ENCODE measurements around the gene EDN1. TPM values are rescaled to one million over a fixed set of nuclear protein-coding genes. Genes with fewer than 3 reads are reported as not detected.

Gene EDN1
- total RNA-seq, 2 experiments from 2014 or later = 0.14 TPM; not detected in 1

GRCh38 chr6:12293235-12293930, 3.2 kb downstream of the EDN1 start:
- intact Hi-C loops (cut with micrococcal nuclease) = loop anchor here (5.0 to 10.0 kb wide), 2 partner anchors 141 to 311 kb away; no protein-coding TSS in a partner anchor
- H3K27me3 Mint-ChIP-seq = peaks cover 29% of the 10 kb centered on the region
- peaks cover 9% of the 10 kb centered on the region for H3K4me1 Mint-ChIP-seq (ENCODE audit: low read depth)

GRCh38 chr6:12293931-12294807, 4.0 kb downstream of the EDN1 start:
- Mint-ChIP-seq H3K27me3 (peaks cover 29% of the 10 kb centered on the region), H3K4me3 (no peak overlapping the region), H3K9me3 (no peaks in the 10 kb centered on the region), H3K4me1 (ENCODE audit: low read depth) (peaks cover 8% of the 10 kb centered on the region), H3K36me3 (ENCODE audit: low read depth) (no peaks in the 10 kb centered on the region), H3K27ac (no peak overlapping the region)
- no peak for TF ChIP-seq CTCF (IDR thresholded peaks at IDR 0.05)
- ATAC-seq (no peak), DNase-seq (no peak)
- CTCF ChIA-PET = interaction anchor here (1.5 to 1.6 kb wide), 2 partner anchors 142 to 638 kb away, joined by 3 to 4 read pairs; no protein-coding TSS in a partner anchor
- POLR2A ChIA-PET = interaction anchor here (0.6 to 0.7 kb wide), 2 partner anchors 17 to 1118 kb away, joined by 3 to 4 read pairs; no protein-coding TSS in a partner anchor
- intact Hi-C loops (cut with micrococcal nuclease) = loop anchor here (5.0 to 10.0 kb wide), 2 partner anchors 142 to 311 kb away; no protein-coding TSS in a partner anchor

More at GRCh38 chr6:12293235-12293930, 3.2 kb downstream of the EDN1 start:
- Mint-ChIP-seq H3K9me3 (no peaks in the 10 kb centered on the region), H3K27ac (no peak overlapping the region), H3K36me3 (ENCODE audit: low read depth) (no peaks in the 10 kb centered on the region), H3K4me3 (no peak overlapping the region)
- ChIA-PET POLR2A (interaction anchor here (0.6 to 0.7 kb wide), 2 partner anchors 18 to 1117 kb away, joined by 3 to 4 read pairs; no protein-coding TSS in a partner anchor), CTCF (no interaction called here)
- no peak for TF ChIP-seq CTCF (IDR thresholded peaks at IDR 0.05)
- DNase-seq = no peak
- no peak for ATAC-seq

- no peaks in the 10 kb centered on the region for H3K36me3 Mint-ChIP-seq (ENCODE audit: low read depth)
- intact Hi-C loops (cut with micrococcal nuclease) = loop anchor here (5.0 to 10.0 kb wide), 2 partner anchors 143 to 310 kb away; no protein-coding TSS in a partner anchor
- no peak for DNase-seq
- H3K9me3 Mint-ChIP-seq = no peaks in the 10 kb centered on the region
- ChIA-PET CTCF (interaction anchor here (1.5 to 1.6 kb wide), 2 partner anchors 143 to 639 kb away, joined by 3 to 4 read pairs; no protein-coding TSS in a partner anchor), POLR2A (no interaction called here)
- no peak for ATAC-seq
- H3K27me3 Mint-ChIP-seq = peaks cover 24% of the 10 kb centered on the region
- no peak overlapping the region for H3K27ac Mint-ChIP-seq
- H3K4me1 Mint-ChIP-seq (ENCODE audit: low read depth) = peaks cover 2% of the 10 kb centered on the region
- no peak overlapping the region for H3K4me3 Mint-ChIP-seq
- no peak for TF ChIP-seq CTCF (IDR thresholded peaks at IDR 0.05)
Measured at GRCh38 chr6:12294851-12295536, 4.8 kb downstream of the EDN1 start.

GRCh38 chr6:12295558-12296254, 5.5 kb downstream of the EDN1 start:
- no peak for DNase-seq
- H3K27ac Mint-ChIP-seq = no peak overlapping the region
- intact Hi-C loops (cut with micrococcal nuclease) = loop anchor here (10.0 kb wide), 1 partner anchor 309 kb away; no protein-coding TSS in a partner anchor

More at GRCh38 chr6:12295558-12296254, 5.5 kb downstream of the EDN1 start:
- peaks cover 21% of the 10 kb centered on the region for H3K27me3 Mint-ChIP-seq
- ChIA-PET CTCF (interaction anchor here (1.5 to 1.6 kb wide), 2 partner anchors 143 to 640 kb away, joined by 3 to 4 read pairs; no protein-coding TSS in a partner anchor), POLR2A (no interaction called here)
- no peak for TF ChIP-seq CTCF (IDR thresholded peaks at IDR 0.05)
- H3K9me3 Mint-ChIP-seq = no peaks in the 10 kb centered on the region
- H3K4me1 Mint-ChIP-seq (ENCODE audit: low read depth) = no peaks in the 10 kb centered on the region
- no peak overlapping the region for H3K4me3 Mint-ChIP-seq
- no peak for ATAC-seq
- no peaks in the 10 kb centered on the region for H3K36me3 Mint-ChIP-seq (ENCODE audit: low read depth)
